Central memory CD8-positive, alpha-beta T cell (primary cell): ENCODE data around the gene CMKLR1.
A peak's percentile ranks its signal among the peaks of the same experiment; 100 is the strongest.

Experiments
- ATAC-seq: fragments of 150-1000 bp; cut with Tn5 transposase; replicated peaks from 2 replicates; pipeline ENCODE4 v1.10.0; 2022; ENCODE audit warnings: mild to moderate bottlenecking, moderate FRiP score, moderate number of reproducible peaks; ENCODE audit not compliant: poor library complexity, severe bottlenecking; ENCODE audit errors: extremely low read depth
- DNase-seq, 2 donors: peaks; one replicate each; pipeline ENCODE4 v3.0.0; 2021; ENCODE audit warnings: low spot score in 2 of 2
- H3K27ac Mint-ChIP-seq: one replicate; pipeline ENCODE4 v1.8.0; 2022; ENCODE audit warnings: low read depth, mild to moderate bottlenecking, moderate library complexity, mixed read lengths
- H3K27me3 Mint-ChIP-seq: one replicate; pipeline ENCODE4 v1.8.0; 2022; ENCODE audit warnings: mixed read lengths
- H3K36me3 Mint-ChIP-seq: one replicate; pipeline ENCODE4 v1.8.0; 2022; ENCODE audit warnings: mild to moderate bottlenecking, moderate library complexity, mixed read lengths; ENCODE audit not compliant: insufficient read depth
- H3K4me1 Mint-ChIP-seq: one replicate; pipeline ENCODE4 v1.8.0; 2022; ENCODE audit warnings: mixed read lengths
- H3K4me3 Mint-ChIP-seq: one replicate; pipeline ENCODE4 v1.8.0; 2022; ENCODE audit warnings: mild to moderate bottlenecking, moderate library complexity, mixed read lengths
- H3K9me3 Mint-ChIP-seq: one replicate; pipeline ENCODE4 v1.8.0; 2022; ENCODE audit warnings: mixed read lengths

The CMKLR1 gene, protein sequence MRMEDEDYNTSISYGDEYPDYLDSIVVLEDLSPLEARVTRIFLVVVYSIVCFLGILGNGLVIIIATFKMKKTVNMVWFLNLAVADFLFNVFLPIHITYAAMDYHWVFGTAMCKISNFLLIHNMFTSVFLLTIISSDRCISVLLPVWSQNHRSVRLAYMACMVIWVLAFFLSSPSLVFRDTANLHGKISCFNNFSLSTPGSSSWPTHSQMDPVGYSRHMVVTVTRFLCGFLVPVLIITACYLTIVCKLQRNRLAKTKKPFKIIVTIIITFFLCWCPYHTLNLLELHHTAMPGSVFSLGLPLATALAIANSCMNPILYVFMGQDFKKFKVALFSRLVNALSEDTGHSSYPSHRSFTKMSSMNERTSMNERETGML

DNA sequence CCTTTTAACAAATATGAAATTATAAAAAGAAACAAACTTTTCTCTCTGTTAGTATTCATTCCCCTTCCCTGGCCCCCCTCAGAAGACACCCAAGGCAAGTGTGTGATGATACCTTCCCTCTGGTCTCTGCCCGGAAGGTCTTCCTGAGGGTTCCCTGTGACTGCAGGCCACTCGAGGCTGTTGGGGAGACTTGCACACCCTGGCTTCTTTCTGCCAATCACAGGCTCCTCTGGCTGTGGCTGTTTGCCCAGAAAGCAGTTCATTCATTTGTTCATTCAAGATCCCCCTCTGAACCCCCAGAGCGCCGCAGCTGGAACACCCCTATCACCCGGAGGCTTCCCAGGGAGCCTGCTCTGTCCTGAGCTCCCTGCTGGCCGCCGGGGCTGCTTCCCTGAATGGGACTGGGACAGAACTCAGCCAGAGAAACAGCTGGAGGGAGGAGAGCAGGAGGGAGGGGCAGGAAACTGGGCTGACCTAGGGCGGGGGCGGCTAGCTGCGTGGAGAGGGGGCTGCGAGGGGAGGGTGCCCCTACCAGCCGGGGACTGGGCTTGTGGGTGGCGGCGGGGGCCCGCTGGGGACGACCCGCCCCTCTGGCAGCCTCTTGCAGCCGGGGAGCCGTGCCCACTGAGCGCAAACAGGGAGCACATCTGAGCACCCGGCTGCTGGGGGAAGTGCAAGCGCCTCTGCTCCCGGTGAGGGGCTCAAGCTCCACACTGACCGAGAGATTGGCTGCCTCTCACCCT is at the start of gene CMKLR1:
CMKLR1 (minus strand) TSS at position 397 of the 743 bp plus-strand sequence. CDS start 45,720 bp downstream, outside the sequence.
- Mint-ChIP-seq H3K4me1 (peaks cover 19% of the 10 kb centered on the region), H3K27ac (peak within 1 kb of the TSS; percentile 67), H3K9me3 (no peaks in the 10 kb centered on the region), H3K4me3 (peak within 1 kb of the TSS; percentile 79), H3K27me3 (peaks cover 25% of the 10 kb centered on the region), H3K36me3 (peaks cover 1% of the 10 kb centered on the region)
- DNase-seq (no peak), ATAC-seq (no peak)

DNA sequence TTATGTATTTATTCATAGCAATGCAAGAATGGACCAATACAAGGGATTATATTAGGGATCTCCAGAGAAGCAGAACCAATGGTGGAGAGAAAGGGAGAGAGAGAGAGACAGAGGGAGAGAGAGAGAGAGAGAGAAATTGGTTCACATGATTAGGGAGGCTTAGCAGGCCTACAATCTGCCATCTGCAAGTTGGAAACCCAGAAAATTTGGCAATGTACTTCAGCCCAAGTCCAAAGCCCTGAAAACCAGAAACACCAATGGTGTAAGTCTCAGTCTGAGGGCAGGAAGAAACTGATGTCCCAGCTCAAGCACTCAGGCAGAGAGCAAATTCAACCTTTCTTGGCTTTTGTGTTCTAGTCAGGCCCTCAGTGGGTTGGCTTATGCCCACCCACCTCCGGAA is 48.7 kb upstream of the CMKLR1 start:
- Mint-ChIP-seq H3K4me1 (no peaks in the 10 kb centered on the region), H3K9me3 (no peaks in the 10 kb centered on the region), H3K36me3 (peaks cover 3% of the 10 kb centered on the region), H3K4me3 (no peak overlapping the region), H3K27me3 (peaks cover 23% of the 10 kb centered on the region), H3K27ac (no peak overlapping the region)
- ATAC-seq, result no peak
- no peak for DNase-seq

DNA sequence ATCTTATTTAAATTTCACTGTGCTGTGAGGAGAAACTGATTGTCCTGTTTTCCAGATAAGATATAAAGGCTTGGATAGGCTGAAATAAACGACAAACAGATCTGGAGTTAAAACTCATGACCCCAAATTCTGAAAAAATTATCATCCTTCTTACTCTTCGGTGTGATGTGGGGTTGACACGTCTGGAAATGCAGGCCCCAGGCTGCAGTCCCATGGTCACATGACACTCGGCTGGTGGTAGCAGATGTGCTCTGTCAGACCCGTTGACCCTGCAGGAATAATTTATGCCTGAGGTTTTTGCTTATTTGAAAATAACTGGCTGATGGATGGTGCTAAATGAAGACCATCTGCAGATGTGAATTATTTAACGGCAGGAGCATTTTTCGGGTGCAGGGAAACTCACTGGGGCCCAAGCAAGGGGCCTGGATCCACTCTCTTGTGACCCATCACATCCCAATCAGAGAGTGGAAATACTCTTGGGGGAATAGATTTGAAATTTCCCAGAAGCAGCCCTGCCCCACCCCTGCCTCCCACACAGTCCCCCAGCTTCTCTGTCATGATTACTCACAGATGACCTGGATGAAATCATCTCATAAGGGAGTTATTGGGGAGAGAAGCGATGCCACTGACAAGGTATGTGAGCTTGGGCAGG is 47.7 kb upstream of the CMKLR1 start:
- Mint-ChIP-seq H3K9me3 (no peaks in the 10 kb centered on the region), H3K27me3 (peaks cover 21% of the 10 kb centered on the region), H3K4me1 (no peaks in the 10 kb centered on the region), H3K27ac (no peak overlapping the region), H3K36me3 (peaks cover 3% of the 10 kb centered on the region), H3K4me3 (no peak overlapping the region)
- DNase-seq, result no peak
- no peak for ATAC-seq

DNA sequence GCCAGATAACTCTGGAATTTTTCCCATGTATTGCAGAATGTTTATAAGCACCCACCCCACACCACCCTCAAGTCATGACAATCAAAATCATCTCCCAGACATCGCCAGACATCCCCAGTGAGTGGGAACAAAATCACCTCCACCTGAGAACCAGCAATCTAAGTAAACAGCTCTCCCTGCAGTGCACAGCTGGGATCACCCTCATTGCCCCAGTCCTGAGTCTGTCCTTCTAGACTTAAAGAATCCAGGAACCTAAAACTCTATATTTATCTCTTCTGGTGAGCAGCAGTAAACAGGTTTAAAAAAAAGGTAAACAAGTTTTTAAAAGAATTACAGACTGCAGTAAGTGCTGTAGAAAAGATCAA is 43.3 kb upstream of the CMKLR1 start:
- ATAC-seq, result no peak
- Mint-ChIP-seq H3K4me3 (no peak overlapping the region), H3K4me1 (no peaks in the 10 kb centered on the region), H3K36me3 (no peaks in the 10 kb centered on the region), H3K9me3 (peaks cover 3% of the 10 kb centered on the region), H3K27ac (no peak overlapping the region), H3K27me3 (peaks cover 15% of the 10 kb centered on the region)
- no peak for DNase-seq

DNA sequence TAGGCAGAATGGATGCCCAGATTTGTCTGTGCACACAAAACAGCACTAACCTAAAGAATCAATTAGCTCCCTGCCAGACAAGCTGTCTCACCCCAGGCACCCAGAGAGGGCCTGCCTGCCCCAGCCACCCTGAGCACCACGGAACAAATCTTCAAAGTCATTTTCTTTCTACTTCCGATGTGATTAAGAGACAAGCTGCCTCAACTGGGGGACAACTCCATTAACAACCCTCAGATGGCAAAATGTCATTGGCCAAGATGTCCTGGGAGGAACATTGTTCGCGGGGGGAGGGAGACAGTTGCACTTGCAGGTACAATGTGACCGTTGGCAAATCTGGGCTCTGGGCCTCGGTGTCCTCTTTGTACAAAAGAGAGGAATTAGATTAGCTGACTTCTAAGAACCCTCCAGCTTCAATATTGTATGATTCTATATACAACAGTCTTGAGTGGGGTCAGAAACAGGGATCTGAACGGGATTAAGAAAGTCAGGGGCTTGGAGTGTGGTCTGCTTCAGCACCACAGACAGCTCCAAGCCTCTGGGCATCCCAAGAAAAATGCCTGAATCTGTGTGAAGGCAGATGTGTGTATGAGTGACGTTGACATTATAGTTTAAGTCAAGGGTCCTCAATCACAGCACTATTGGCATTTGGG is 42.8 kb upstream of the CMKLR1 start:
- Mint-ChIP-seq H3K9me3 (peaks cover 6% of the 10 kb centered on the region), H3K36me3 (no peaks in the 10 kb centered on the region), H3K27ac (no peak overlapping the region), H3K27me3 (peaks cover 15% of the 10 kb centered on the region), H3K4me3 (no peak overlapping the region), H3K4me1 (no peaks in the 10 kb centered on the region)
- ATAC-seq, result no peak
- no peak for DNase-seq

DNA sequence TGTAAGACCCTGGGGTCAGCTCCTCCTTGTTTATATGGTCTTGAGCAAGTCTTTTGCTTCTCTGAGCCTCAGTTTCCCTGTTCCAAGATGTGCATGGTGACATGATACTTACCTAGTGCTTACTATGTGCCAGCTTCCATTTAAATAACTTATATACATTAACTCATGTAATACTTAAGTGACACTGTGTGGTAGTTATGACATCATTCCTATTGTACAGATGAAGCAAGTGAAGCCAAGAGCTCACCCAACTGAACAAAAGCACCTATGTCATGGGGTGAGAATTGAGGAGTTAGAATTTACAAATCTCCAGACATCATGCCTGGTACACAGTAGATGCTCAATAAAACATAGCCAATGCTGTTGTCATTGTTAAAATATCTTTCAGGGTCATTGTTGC is 41.3 kb upstream of the CMKLR1 start:
- H3K27me3 Mint-ChIP-seq, result peaks cover 4% of the 10 kb centered on the region
- ATAC-seq (no peak), DNase-seq (no peak)
- peaks cover 6% of the 10 kb centered on the region for H3K9me3 Mint-ChIP-seq
- no peaks in the 10 kb centered on the region for H3K4me1 Mint-ChIP-seq
- no peak overlapping the region for H3K27ac Mint-ChIP-seq
- no peak overlapping the region for H3K4me3 Mint-ChIP-seq
- no peaks in the 10 kb centered on the region for H3K36me3 Mint-ChIP-seq

DNA sequence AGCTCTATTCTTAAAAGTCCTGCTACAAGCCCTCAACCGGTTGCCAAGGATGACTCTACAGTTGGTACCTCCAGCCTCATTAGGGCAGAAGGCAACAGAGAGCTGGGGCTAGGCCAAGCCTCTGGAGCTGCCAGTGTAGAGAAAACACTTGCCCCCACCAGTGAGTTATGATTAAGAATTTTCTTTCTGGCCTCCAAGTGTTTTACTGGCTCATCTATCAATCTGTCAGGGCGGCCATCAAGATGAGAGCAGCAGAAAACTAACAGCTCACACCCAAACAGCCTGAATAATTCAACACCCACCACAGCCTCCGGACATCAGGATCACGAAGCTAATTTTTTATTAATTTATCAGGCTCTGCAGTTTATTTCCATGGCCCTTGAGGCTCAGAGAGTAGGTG is 40.7 kb upstream of the CMKLR1 start:
- Mint-ChIP-seq H3K9me3 (peaks cover 6% of the 10 kb centered on the region), H3K27me3 (no peaks in the 10 kb centered on the region), H3K36me3 (no peaks in the 10 kb centered on the region), H3K4me3 (no peak overlapping the region), H3K27ac (no peak overlapping the region), H3K4me1 (no peaks in the 10 kb centered on the region)
- ATAC-seq, result no peak
- no peak for DNase-seq

DNA sequence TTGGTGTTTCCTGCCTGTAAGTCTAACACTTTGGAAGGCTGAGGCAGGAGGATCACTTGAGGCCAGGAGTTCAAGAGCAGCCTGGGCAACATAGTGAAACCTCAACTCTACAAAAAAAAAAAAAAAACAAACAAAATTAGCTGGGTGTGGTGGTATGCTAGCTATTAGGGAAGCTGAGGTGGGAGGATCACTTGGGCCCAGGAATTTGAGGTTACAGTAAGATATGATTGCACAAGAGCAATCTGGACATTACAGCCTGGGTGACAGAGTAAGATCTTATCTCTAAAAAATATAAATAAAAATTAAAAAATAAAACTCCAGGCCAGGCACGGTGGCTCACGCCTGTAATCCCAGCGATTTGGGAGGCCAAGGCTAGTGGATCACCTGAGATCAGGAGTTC is 39.8 kb upstream of the CMKLR1 start:
- no peaks in the 10 kb centered on the region for H3K36me3 Mint-ChIP-seq
- no peaks in the 10 kb centered on the region for H3K4me1 Mint-ChIP-seq

DNA sequence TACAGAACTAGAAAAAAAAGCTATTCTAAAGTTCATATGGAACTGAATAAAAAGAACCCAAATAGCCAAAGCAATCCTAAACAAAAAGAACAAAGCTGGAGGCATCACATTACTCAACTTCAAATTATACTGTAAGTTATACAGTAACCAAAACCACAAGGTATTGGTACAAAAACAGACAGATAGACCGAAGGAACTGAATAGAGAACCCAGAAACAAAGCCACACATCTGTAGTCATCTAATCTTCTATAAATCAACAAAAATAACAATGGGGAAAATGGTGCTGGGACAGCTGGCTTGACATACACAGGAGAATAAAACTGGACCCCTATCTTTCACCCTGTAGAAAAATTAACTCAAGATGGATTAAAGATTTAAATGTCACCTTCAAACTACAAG is 38.1 kb upstream of the CMKLR1 start:
- Mint-ChIP-seq H3K36me3 (peaks cover 1% of the 10 kb centered on the region), H3K27me3 (peaks cover 3% of the 10 kb centered on the region), H3K4me3 (no peak overlapping the region), H3K4me1 (no peaks in the 10 kb centered on the region), H3K27ac (no peak overlapping the region), H3K9me3 (peaks cover 20% of the 10 kb centered on the region)
- no peak for ATAC-seq
- DNase-seq, result no peak

More for the DNA sequence above, 39.8 kb upstream of the CMKLR1 start:
- no peak for ATAC-seq
- Mint-ChIP-seq H3K27ac (no peak overlapping the region), H3K27me3 (no peaks in the 10 kb centered on the region), H3K9me3 (peaks cover 6% of the 10 kb centered on the region), H3K4me3 (no peak overlapping the region)
- DNase-seq, result no peak

DNA sequence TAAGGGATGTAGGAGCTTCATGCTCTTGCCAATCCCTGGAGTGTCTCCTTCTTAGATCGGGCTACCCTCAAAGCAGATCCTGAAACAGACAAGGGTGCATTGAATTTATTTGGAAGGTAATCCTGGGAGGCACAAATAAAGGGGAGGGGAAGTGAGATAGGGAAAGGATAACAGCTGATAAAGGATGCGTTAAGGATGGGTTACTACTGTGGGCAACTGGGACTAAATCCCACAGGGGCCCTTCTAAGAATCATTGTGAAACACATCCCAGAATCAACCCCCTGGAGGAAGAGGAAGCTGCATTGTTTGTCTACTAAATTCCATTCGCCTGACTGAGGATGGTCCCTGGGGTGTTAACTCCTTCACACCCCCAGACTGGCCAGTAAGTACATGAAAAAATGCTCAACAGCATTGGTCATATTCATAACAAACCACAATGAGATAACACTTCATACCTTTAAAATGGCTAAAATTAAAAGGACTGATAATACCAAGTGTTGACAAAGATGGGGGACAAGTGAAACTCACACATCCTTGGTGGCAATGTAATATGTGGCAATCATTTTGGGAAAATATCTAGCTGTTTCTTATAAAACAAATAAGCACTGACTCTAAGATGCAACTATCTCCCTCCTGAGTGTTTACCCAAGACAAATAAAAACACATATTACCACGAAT is 37.0 kb upstream of the CMKLR1 start:
- no peak overlapping the region for H3K27ac Mint-ChIP-seq
- ATAC-seq, result no peak

DNA sequence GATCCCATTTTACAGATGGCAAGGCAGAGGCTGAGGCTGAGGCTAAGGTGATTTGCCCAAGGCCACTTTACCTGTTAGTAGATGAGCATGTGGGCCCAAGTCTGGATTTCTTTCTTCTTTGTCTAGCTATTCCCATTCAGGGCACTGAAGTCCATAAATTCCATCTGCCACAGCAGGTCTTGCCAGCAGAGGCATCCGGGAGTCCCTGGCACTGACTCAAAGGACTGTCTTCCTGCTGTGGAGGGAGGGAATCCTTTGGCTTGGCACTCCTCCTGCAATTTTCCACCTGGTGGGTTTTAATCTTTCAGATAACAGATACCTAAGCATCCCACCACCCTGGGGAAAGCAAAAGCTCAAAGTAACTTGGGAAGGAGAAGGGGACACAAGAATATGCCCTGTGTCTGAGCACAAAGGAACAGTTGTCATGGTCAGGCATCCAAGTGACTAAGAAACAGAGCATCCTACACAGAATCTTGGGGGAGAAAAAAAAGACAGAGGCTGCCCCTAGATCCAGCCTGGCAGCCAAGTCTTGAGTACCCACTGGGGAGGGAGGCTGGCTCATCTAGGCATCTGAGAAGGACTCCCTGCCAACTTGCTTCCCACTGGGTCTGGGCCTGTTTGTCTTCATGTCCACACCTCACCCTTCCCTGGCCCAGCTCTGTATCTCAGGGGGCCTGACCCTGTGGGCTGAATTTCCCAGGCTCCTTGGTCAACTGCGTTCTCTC is 35.6 kb upstream of the CMKLR1 start:
- DNase-seq (no peak), ATAC-seq (no peak)
- H3K4me3 Mint-ChIP-seq, result no peak overlapping the region
- H3K27me3 Mint-ChIP-seq, result peaks cover 17% of the 10 kb centered on the region
- no peaks in the 10 kb centered on the region for H3K4me1 Mint-ChIP-seq
- peaks cover 24% of the 10 kb centered on the region for H3K9me3 Mint-ChIP-seq
- H3K27ac Mint-ChIP-seq, result no peak overlapping the region
- peaks cover 1% of the 10 kb centered on the region for H3K36me3 Mint-ChIP-seq

More for the DNA sequence above, 37.0 kb upstream of the CMKLR1 start:
- Mint-ChIP-seq H3K4me1 (no peaks in the 10 kb centered on the region), H3K36me3 (peaks cover 1% of the 10 kb centered on the region), H3K27me3 (peaks cover 14% of the 10 kb centered on the region), H3K9me3 (peaks cover 24% of the 10 kb centered on the region), H3K4me3 (no peak overlapping the region)
- DNase-seq, result no peak
